Astrocyte (in vitro differentiated cells and primary cell): ENCODE data around the gene PPP6R3. TPM values are rescaled to one million over a fixed set of nuclear protein-coding genes. Genes with fewer than 3 reads are reported as not detected.

Source experiments
- DNase-seq: peaks from one replicate; pipeline ENCODE4 v3.0.0-alpha.2; 2010; ENCODE audit warnings: low read depth
- FAIRE-seq: peaks from 2 replicates; lab custom pipeline; 2011; peaks lifted over from hg19 to GRCh38; lab: Jason Lieb, UNC
- H2AFZ ChIP-seq: 2 replicates; pipeline ENCODE4 v1.6.0; 2012; ENCODE audit warnings: low read depth, low read length, inconsistent platforms
- H3K27ac ChIP-seq: 2 replicates; pipeline ENCODE4 v1.5.1; 2011; ENCODE audit warnings: low read depth, low read length, inconsistent platforms
- H3K27me3 ChIP-seq: 2 replicates; pipeline ENCODE4 v1.6.0; 2011; ENCODE audit warnings: low read length, inconsistent platforms; ENCODE audit not compliant: insufficient read depth
- H3K36me3 ChIP-seq: 2 replicates; pipeline ENCODE4 v1.5.1; 2011; ENCODE audit warnings: low read length, inconsistent platforms; ENCODE audit not compliant: insufficient read depth
- H3K4me1 ChIP-seq: 2 replicates; pipeline ENCODE4 v1.5.1; 2011; ENCODE audit warnings: low read length, inconsistent platforms; ENCODE audit not compliant: insufficient read depth
- H3K4me2 ChIP-seq: 2 replicates; pipeline ENCODE4 v1.6.0; 2012; ENCODE audit warnings: low read length, inconsistent platforms
- H3K4me3 ChIP-seq: 2 replicates; pipeline ENCODE4 v1.5.1; 2011; ENCODE audit warnings: low read depth, mild to moderate bottlenecking, low read length, inconsistent platforms; ENCODE audit not compliant: insufficient read depth
- H3K79me2 ChIP-seq: 2 replicates; pipeline ENCODE4 v1.6.0; 2012; ENCODE audit warnings: mild to moderate bottlenecking, low read length, inconsistent platforms; ENCODE audit not compliant: insufficient read depth
- H3K9ac ChIP-seq: 2 replicates; pipeline ENCODE4 v1.6.0; 2012; ENCODE audit warnings: mild to moderate bottlenecking, low read length, inconsistent platforms
- H3K9me3 ChIP-seq: 2 replicates; pipeline ENCODE4 v1.5.1; 2012; ENCODE audit warnings: low read depth, mild to moderate bottlenecking, low read length, inconsistent platforms; ENCODE audit not compliant: insufficient read depth
- H4K20me1 ChIP-seq: 2 replicates; pipeline ENCODE4 v1.6.0; 2012; ENCODE audit warnings: low read length, inconsistent platforms; ENCODE audit not compliant: insufficient read depth
- H3K27ac Mint-ChIP-seq: one replicate; pipeline ENCODE4 v1.8.0; 2021; ENCODE audit warnings: mild to moderate bottlenecking, mixed read lengths; ENCODE audit not compliant: unreplicated experiment
- H3K27me3 Mint-ChIP-seq: one replicate; pipeline ENCODE4 v1.8.0; 2021; ENCODE audit warnings: low read depth, mixed read lengths; ENCODE audit not compliant: unreplicated experiment
- H3K36me3 Mint-ChIP-seq: one replicate; pipeline ENCODE4 v1.8.0; 2021; ENCODE audit warnings: low read depth, mixed read lengths; ENCODE audit not compliant: unreplicated experiment
- H3K4me1 Mint-ChIP-seq: one replicate; pipeline ENCODE4 v1.8.0; 2021; ENCODE audit warnings: low read depth, mixed read lengths; ENCODE audit not compliant: unreplicated experiment
- H3K4me3 Mint-ChIP-seq: one replicate; pipeline ENCODE4 v1.8.0; 2021; ENCODE audit warnings: mild to moderate bottlenecking, moderate library complexity, mixed read lengths; ENCODE audit not compliant: unreplicated experiment
- H3K9me3 Mint-ChIP-seq: one replicate; pipeline ENCODE4 v1.8.0; 2021; ENCODE audit warnings: mild to moderate bottlenecking, mixed read lengths; ENCODE audit not compliant: unreplicated experiment
- EZH2 ChIP-seq: IDR thresholded peaks from 2 replicates; pipeline ENCODE4 v1.6.1; 2012; ENCODE audit warnings: mild to moderate bottlenecking, low read length, inconsistent platforms; ENCODE audit not compliant: insufficient read depth
- total RNA-seq: library from RNA; stranded (reverse); gene quantifications from 2 replicates; pipeline ENCODE4 v1.2.1, GENCODE V29; 2021
- TF ChIP-seq, protein P1 (sequence below): IDR thresholded peaks from 2 replicates; pipeline ENCODE4 v1.5.1; 2011; ENCODE audit warnings: low read depth, mild to moderate bottlenecking, inconsistent platforms, low read length, moderate library complexity; ENCODE audit not compliant: insufficient read depth

PPP6R3 gene
- total RNA-seq, 1 donor from 2014 or later, result 97.8 TPM

DNA sequence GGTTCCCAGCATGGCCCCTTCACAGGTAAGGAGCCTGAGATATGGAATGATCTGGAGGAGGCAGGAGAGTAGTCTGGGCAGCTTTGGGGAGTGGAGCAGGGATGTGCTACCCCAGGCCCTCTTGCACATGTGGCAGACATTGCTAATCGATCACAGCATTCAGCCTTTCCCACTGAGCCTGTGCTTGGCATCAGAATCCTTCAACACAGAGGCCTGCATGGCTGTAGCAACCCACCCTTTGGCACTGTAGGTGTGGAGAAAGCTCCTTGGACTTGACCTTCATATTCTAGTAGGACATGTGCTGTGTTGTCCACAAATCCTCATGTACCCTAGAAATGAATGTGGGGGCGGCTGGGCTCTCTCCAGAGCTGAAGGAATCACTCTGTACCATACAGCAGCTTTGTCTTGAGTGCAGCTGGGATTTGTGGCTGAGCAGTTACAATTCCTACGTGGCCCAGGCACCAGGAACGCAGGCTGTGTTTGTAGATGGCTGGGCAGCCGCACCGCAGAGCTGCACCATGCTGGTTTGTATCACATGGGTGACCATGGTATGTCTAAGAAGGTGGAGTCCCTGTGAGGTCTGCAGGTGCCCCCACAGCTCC, 21.8 kb upstream of the PPP6R3 start:
- Histone ChIP-seq H3K36me3 (peaks cover 3% of the 10 kb centered on the region), H3K27ac (no peak overlapping the region), H3K27me3 (no peaks in the 10 kb centered on the region), H3K4me1 (peaks cover 19% of the 10 kb centered on the region), H2AFZ (no peak overlapping the region), H4K20me1 (no peaks in the 10 kb centered on the region), H3K9me3 (no peaks in the 10 kb centered on the region), H3K9ac (no peak overlapping the region), H3K4me2 (no peak overlapping the region), H3K4me3 (no peak overlapping the region), H3K79me2 (no peaks in the 10 kb centered on the region)
- Mint-ChIP-seq H3K27me3 (no peaks in the 10 kb centered on the region), H3K36me3 (peaks cover 9% of the 10 kb centered on the region), H3K4me1 (peaks cover 16% of the 10 kb centered on the region), H3K4me3 (no peak overlapping the region), H3K27ac (no peak overlapping the region), H3K9me3 (no peaks in the 10 kb centered on the region)
- DNase-seq, result no peak
- TF ChIP-seq, protein P1, sequence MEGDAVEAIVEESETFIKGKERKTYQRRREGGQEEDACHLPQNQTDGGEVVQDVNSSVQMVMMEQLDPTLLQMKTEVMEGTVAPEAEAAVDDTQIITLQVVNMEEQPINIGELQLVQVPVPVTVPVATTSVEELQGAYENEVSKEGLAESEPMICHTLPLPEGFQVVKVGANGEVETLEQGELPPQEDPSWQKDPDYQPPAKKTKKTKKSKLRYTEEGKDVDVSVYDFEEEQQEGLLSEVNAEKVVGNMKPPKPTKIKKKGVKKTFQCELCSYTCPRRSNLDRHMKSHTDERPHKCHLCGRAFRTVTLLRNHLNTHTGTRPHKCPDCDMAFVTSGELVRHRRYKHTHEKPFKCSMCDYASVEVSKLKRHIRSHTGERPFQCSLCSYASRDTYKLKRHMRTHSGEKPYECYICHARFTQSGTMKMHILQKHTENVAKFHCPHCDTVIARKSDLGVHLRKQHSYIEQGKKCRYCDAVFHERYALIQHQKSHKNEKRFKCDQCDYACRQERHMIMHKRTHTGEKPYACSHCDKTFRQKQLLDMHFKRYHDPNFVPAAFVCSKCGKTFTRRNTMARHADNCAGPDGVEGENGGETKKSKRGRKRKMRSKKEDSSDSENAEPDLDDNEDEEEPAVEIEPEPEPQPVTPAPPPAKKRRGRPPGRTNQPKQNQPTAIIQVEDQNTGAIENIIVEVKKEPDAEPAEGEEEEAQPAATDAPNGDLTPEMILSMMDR, result no peak
- no peak for TF ChIP-seq EZH2
- no peak for FAIRE-seq

DNA sequence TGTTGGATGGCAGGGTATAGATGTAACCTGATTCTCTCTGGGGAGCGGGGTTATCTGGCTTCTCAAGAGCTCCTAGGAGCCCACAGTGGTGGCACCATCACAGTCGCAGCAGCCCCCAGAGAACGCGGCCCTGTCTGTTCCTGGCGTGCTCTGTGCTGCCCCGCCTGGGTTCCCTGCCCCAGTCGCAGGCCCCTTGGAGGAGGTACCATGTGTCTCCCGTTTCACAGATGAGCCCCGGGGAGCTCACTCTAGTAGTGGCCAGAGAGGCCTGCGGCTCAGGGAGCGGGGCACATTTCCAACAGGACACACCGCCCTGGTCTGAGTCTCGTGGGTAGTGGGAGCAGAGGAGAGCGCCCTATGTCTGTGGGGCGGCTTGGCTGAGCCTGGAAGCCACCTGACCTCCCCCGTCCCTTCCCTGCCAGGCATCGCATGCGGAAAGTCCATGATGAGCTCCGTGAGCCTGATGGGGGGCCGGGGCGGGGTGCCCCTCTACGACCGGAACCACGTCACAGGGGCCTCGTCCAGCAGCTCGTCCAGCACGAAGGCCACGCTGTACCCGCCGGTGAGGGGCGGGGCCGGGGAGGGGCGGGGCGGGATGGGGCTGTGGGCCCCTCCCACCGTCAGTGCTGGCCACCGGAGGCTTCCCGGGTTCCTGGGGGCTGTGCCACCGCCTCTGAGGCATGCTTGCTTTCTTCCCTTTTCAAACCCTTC, 21.0 kb upstream of the PPP6R3 start:
- Histone ChIP-seq H3K4me2 (no peak overlapping the region), H3K4me1 (peaks cover 19% of the 10 kb centered on the region), H3K79me2 (no peaks in the 10 kb centered on the region), H4K20me1 (no peaks in the 10 kb centered on the region), H3K9me3 (no peaks in the 10 kb centered on the region), H3K27ac (no peak overlapping the region), H3K9ac (no peak overlapping the region), H3K27me3 (no peaks in the 10 kb centered on the region), H2AFZ (no peak overlapping the region), H3K4me3 (no peak overlapping the region), H3K36me3 (peaks cover 3% of the 10 kb centered on the region)
- no peaks in the 10 kb centered on the region for H3K9me3 Mint-ChIP-seq
- TF ChIP-seq, protein P1, result no peak
- TF ChIP-seq EZH2, result no peak
- DNase-seq (no peak), FAIRE-seq (no peak)
- no peak overlapping the region for H3K4me3 Mint-ChIP-seq
- peaks cover 7% of the 10 kb centered on the region for H3K36me3 Mint-ChIP-seq
- H3K27me3 Mint-ChIP-seq, result no peaks in the 10 kb centered on the region
- H3K4me1 Mint-ChIP-seq, result peaks cover 16% of the 10 kb centered on the region
- H3K27ac Mint-ChIP-seq, result no peak overlapping the region

DNA sequence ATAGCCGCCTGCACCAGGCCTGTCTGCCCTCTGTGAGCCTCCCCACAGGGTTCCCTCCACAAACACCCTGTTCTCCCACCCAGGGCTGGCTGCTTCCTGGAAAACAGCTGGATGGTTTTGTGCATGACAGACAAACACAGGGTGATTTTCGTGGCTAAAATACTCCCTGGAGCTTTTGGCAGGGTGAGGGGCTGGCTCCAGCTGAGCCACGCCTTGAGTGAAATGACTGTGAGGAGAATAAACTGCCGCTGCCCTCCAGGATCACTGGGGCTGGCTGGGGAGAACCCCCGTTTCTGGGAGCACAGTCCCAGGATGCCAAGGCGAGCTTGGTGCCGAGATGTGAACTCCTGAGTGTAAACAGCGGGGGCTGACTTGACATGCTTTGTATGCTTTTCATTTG, 20.3 kb upstream of the PPP6R3 start:
- Mint-ChIP-seq H3K4me1 (peaks cover 16% of the 10 kb centered on the region), H3K27me3 (no peaks in the 10 kb centered on the region), H3K4me3 (no peak overlapping the region), H3K9me3 (no peaks in the 10 kb centered on the region), H3K27ac (no peak overlapping the region), H3K36me3 (peaks cover 6% of the 10 kb centered on the region)
- H3K4me2 ChIP-seq, result no peak overlapping the region
- no peaks in the 10 kb centered on the region for H4K20me1 ChIP-seq
- H3K79me2 ChIP-seq, result no peaks in the 10 kb centered on the region
- no peak for FAIRE-seq
- no peaks in the 10 kb centered on the region for H3K27me3 ChIP-seq
- H3K27ac ChIP-seq, result no peak overlapping the region
- no peak for TF ChIP-seq EZH2
- TF ChIP-seq, protein P1, result no peak
- no peak overlapping the region for H2AFZ ChIP-seq
- H3K4me3 ChIP-seq, result no peak overlapping the region
- DNase-seq, result no peak
- H3K4me1 ChIP-seq, result peaks cover 19% of the 10 kb centered on the region
- peaks cover 3% of the 10 kb centered on the region for H3K36me3 ChIP-seq
- no peak overlapping the region for H3K9ac ChIP-seq
- H3K9me3 ChIP-seq, result no peaks in the 10 kb centered on the region
